Measurements from ENCODE around the gene CS. TPM values are rescaled to one million over a fixed set of nuclear protein-coding genes. Genes with fewer than 3 reads are reported as not detected.
"Not testable (repeated sequence)": the region's sequence is repeated elsewhere in the genome, so short reads cannot be mapped to it uniquely, and the experiment has no call there.

Gene CS
- total and polyA plus RNA-seq, 4 donors: 43.1 to 204 (median 94.3) TPM

DNA sequence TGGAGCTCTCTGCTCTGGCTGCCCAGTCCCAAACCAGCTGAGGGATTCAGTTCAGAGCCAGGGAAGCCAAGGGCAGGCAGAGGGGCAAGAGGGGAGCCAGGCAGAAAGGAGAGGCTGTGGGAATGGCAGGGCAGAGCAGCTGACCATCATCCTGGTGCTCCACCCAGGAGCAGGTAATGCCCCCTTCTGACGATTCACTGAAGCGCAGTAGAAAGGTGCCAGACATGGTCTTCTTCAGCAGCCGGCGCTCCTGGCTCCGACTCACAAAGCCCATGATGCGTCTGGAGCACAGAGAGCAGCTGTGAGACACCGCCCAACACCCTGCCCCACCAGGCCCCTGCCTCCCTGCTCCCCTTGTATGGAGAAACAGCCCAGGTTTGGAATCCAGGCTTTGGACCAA is 46.5 kb upstream of the CS start:
- ATAC-seq (ENCODE audit: insufficient read depth, low FRiP score) (no peak), DNase-seq (no peak)
- Histone ChIP-seq H3K4me1 (ENCODE audit: control insufficient read depth in 5 of 5, insufficient read depth in 5 of 5, low read length in 5 of 5) (no peaks in the 10 kb centered on the region), H3K9ac (ENCODE audit: insufficient read depth in 1 of 2, low read length in 2 of 2) (no peak overlapping the region), H3K36me3 (ENCODE audit: control insufficient read depth in 4 of 4, insufficient read depth in 4 of 4, low read length in 4 of 4) (peaks cover 34 to 61% (median 53%) of the 10 kb centered on the region in 4 donors), H3K27ac (ENCODE audit: low read depth in 1 of 2, low read length in 1 of 2) (no peak overlapping the region), H3K27me3 (ENCODE audit: control insufficient read depth in 3 of 3, insufficient read depth in 3 of 3, low read length in 2 of 3) (no peaks in the 10 kb centered on the region), H3K4me3 (no peak overlapping the region), H3K9me3 (ENCODE audit: control insufficient read depth in 4 of 4, insufficient read depth in 3 of 4, low read length in 3 of 4) (no peaks in the 10 kb centered on the region)
- WGBS, 2 donors: 86 to 92% methylated on average over 5 to 7 of the region's 7 CpGs
- TF ChIP-seq, protein P1, sequence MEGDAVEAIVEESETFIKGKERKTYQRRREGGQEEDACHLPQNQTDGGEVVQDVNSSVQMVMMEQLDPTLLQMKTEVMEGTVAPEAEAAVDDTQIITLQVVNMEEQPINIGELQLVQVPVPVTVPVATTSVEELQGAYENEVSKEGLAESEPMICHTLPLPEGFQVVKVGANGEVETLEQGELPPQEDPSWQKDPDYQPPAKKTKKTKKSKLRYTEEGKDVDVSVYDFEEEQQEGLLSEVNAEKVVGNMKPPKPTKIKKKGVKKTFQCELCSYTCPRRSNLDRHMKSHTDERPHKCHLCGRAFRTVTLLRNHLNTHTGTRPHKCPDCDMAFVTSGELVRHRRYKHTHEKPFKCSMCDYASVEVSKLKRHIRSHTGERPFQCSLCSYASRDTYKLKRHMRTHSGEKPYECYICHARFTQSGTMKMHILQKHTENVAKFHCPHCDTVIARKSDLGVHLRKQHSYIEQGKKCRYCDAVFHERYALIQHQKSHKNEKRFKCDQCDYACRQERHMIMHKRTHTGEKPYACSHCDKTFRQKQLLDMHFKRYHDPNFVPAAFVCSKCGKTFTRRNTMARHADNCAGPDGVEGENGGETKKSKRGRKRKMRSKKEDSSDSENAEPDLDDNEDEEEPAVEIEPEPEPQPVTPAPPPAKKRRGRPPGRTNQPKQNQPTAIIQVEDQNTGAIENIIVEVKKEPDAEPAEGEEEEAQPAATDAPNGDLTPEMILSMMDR (IDR thresholded peaks at IDR 0.05; ENCODE audit: control extremely low read depth, extremely low read depth): no peak

DNA sequence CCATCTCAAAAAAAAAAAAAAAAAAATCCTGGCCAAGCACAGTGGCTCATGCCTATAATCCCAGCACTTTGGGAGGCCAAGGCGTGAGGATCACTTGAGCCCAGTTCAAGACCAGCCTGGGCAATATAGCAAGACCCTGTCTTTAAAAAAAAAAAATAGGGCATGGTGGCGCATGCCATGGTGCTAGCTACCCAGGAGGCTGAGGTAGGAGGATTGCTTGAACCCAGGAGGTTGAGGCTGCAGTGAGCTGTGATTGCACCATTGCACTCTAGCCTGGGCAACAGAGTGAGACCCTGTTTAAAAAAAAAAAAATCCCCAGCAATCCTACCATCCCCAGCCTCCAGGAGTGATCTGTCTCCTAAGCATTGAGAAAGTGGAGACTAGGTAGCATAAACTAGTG is 42.2 kb upstream of the CS start:
- H3K36me3 ChIP-seq (ENCODE audit: control insufficient read depth in 4 of 4, insufficient read depth in 4 of 4, low read length in 4 of 4): peaks cover 15 to 31% (median 27%) of the 10 kb centered on the region in 4 donors
- not testable (repeated sequence) for H3K4me3 ChIP-seq; DNase-seq; ATAC-seq (ENCODE audit: insufficient read depth, low FRiP score); H3K27me3 ChIP-seq (ENCODE audit: control insufficient read depth in 3 of 3, insufficient read depth in 3 of 3, low read length in 2 of 3); H3K9ac ChIP-seq (ENCODE audit: insufficient read depth in 1 of 2, low read length in 2 of 2); H3K27ac ChIP-seq (ENCODE audit: low read depth in 1 of 2, low read length in 1 of 2); H3K4me1 ChIP-seq (ENCODE audit: control insufficient read depth in 5 of 5, insufficient read depth in 5 of 5, low read length in 5 of 5); H3K9me3 ChIP-seq (ENCODE audit: control insufficient read depth in 4 of 4, insufficient read depth in 3 of 4, low read length in 3 of 4)
- 97 to 98% methylated on average over 2 of the region's 2 CpGs for whole genome bisulfite sequencing, 2 donors

DNA sequence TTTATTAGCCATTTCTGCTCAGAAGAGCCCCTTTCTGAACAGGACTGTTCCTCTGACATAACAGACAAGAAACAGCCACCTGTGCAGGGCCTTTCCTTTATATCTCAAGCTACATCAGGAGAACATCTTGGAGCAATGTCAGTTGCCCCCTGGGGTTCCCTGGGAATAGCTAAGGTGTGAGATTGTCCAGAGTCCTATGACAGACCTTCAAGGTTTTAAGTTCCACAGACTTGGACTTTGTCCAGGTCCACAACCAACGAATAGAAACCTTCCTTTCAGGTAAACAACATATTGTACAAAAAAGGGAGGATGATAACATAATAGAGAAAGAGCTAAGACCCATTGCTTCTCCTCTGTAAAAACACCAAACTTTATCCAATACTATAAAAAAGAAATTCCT is 41.5 kb upstream of the CS start:
- no peaks in the 10 kb centered on the region for H3K9me3 ChIP-seq (ENCODE audit: control insufficient read depth in 4 of 4, insufficient read depth in 3 of 4, low read length in 3 of 4)
- peaks cover 15 to 26% (median 24%) of the 10 kb centered on the region in 4 donors for H3K36me3 ChIP-seq (ENCODE audit: control insufficient read depth in 4 of 4, insufficient read depth in 4 of 4, low read length in 4 of 4)
- TF ChIP-seq, protein P1 (IDR thresholded peaks at IDR 0.05; ENCODE audit: control extremely low read depth, extremely low read depth): no peak
- WGBS, 2 donors: 45 to 69% methylated on average over 1 of the region's 1 CpG
- no peak overlapping the region for H3K27ac ChIP-seq (ENCODE audit: low read depth in 1 of 2, low read length in 1 of 2)
- H3K9ac ChIP-seq (ENCODE audit: insufficient read depth in 1 of 2, low read length in 2 of 2): no peak overlapping the region
- DNase-seq (no peak), ATAC-seq (ENCODE audit: insufficient read depth, low FRiP score) (no peak)
- no peak overlapping the region for H3K4me3 ChIP-seq
- H3K4me1 ChIP-seq (ENCODE audit: control insufficient read depth in 5 of 5, insufficient read depth in 5 of 5, low read length in 5 of 5): peaks cover 0 to 4% (median 0%) of the 10 kb centered on the region in 5 donors
- no peaks in the 10 kb centered on the region for H3K27me3 ChIP-seq (ENCODE audit: control insufficient read depth in 3 of 3, insufficient read depth in 3 of 3, low read length in 2 of 3)

DNA sequence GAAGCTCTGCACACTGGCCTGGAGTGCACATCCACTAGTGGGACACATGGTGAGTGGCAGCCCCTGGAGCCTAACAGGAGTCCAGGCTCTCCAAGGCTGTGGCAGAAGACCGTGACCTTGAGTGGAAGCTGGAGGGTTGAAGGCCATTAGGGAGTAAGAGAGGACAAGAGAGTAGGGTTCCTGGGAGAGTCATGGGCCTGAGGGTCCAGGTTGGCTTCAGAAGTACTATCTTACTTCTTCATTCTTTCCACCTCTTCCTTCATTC is 39.0 kb upstream of the CS start:
- H3K27ac ChIP-seq (ENCODE audit: low read depth in 1 of 2, low read length in 1 of 2): no peak overlapping the region
- H3K27me3 ChIP-seq (ENCODE audit: control insufficient read depth in 3 of 3, insufficient read depth in 3 of 3, low read length in 2 of 3): no peaks in the 10 kb centered on the region
- H3K36me3 ChIP-seq (ENCODE audit: control insufficient read depth in 4 of 4, insufficient read depth in 4 of 4, low read length in 4 of 4): peaks cover 6 to 14% (median 12%) of the 10 kb centered on the region in 4 donors
- H3K9me3 ChIP-seq (ENCODE audit: control insufficient read depth in 4 of 4, insufficient read depth in 3 of 4, low read length in 3 of 4): no peaks in the 10 kb centered on the region
- H3K4me3 ChIP-seq: no peak overlapping the region
- no peak for DNase-seq
- TF ChIP-seq, protein P1 (IDR thresholded peaks at IDR 0.05; ENCODE audit: control extremely low read depth, extremely low read depth): no peak
- WGBS, 2 donors: 92 to 100% methylated on average over 1 of the region's 1 CpG
- H3K9ac ChIP-seq (ENCODE audit: insufficient read depth in 1 of 2, low read length in 2 of 2): no peak overlapping the region
- peaks cover 0 to 7% (median 3%) of the 10 kb centered on the region in 5 donors for H3K4me1 ChIP-seq (ENCODE audit: control insufficient read depth in 5 of 5, insufficient read depth in 5 of 5, low read length in 5 of 5)
- ATAC-seq (ENCODE audit: insufficient read depth, low FRiP score): no peak

All from lung (tissue), 12 donors.